GM18868 (cell line): ENCODE results near the gene OR10J1.
"Not testable (repeated sequence)": the region's sequence is repeated elsewhere in the genome, so short reads cannot be mapped to it uniquely, and the experiment has no call there.

Source experiments
- ATAC-seq: cut with Tn5 transposase; IDR thresholded peaks from one replicate; pipeline ENCODE4 v1.9.1; 2021; ENCODE audit warnings: mild to moderate bottlenecking, moderate library complexity; ENCODE audit not compliant: unreplicated experiment

The OR10J1 gene

GRCh38 chr1:159439422-159439821 is at the start of gene OR10J1:
OR10J1 (plus strand) TSS chr1:159439722; CDS start chr1:159439792, 70 bp downstream.
- no peak for ATAC-seq

GRCh38 chr1:159406821-159407220 is 32.7 kb upstream of the OR10J1 start:
- no peak for ATAC-seq

- no peak for ATAC-seq
Measured at GRCh38 chr1:159408862-159409400, 30.6 kb upstream of the OR10J1 start.

GRCh38 chr1:159421821-159422220 is 17.7 kb upstream of the OR10J1 start:
- no peak for ATAC-seq

GRCh38 chr1:159428536-159428935 is 11.0 kb upstream of the OR10J1 start:
- no peak for ATAC-seq

GRCh38 chr1:159429074-159429861 is 10.3 kb upstream of the OR10J1 start:
- no peak for ATAC-seq

- no peak for ATAC-seq
Measured at GRCh38 chr1:159430985-159431384, 8.5 kb upstream of the OR10J1 start.

GRCh38 chr1:159431904-159432303 is 7.6 kb upstream of the OR10J1 start, which contains the start of gene OR10J4:
OR10J4 (plus strand) TSS chr1:159432204.
- no peak for ATAC-seq

GRCh38 chr1:159436469-159436868 is 3.1 kb upstream of the OR10J1 start:
- ATAC-seq = no peak

- no peak for ATAC-seq
Measured at GRCh38 chr1:159441360-159441759, 1.8 kb downstream of the OR10J1 start.

GRCh38 chr1:159442428-159442827 is 2.9 kb downstream of the OR10J1 start:
- no peak for ATAC-seq

- no peak for ATAC-seq
Measured at GRCh38 chr1:159443066-159443750, 3.7 kb downstream of the OR10J1 start.

- ATAC-seq = no peak
Measured at GRCh38 chr1:159444511-159444910, 5.0 kb downstream of the OR10J1 start.

GRCh38 chr1:159448181-159448580 is 8.7 kb downstream of the OR10J1 start:
- no peak for ATAC-seq

GRCh38 chr1:159449605-159450004 is 10.1 kb downstream of the OR10J1 start:
- not testable (repeated sequence) for ATAC-seq

GRCh38 chr1:159459551-159459950 is 20.0 kb downstream of the OR10J1 start:
- ATAC-seq = no peak

- no peak for ATAC-seq
Measured at GRCh38 chr1:159465191-159465603, 25.7 kb downstream of the OR10J1 start.

- no peak for ATAC-seq
Measured at GRCh38 chr1:159468321-159468720, 28.8 kb downstream of the OR10J1 start.

GRCh38 chr1:159469921-159470533 is 30.5 kb downstream of the OR10J1 start:
- ATAC-seq = no peak

GRCh38 chr1:159473335-159473734 is 33.8 kb downstream of the OR10J1 start:
- no peak for ATAC-seq

GRCh38 chr1:159474926-159475325 is 35.4 kb downstream of the OR10J1 start:
- no peak for ATAC-seq
